ENCODE measurements around the gene SBK3.

- TF ChIP-seq, protein P1, sequence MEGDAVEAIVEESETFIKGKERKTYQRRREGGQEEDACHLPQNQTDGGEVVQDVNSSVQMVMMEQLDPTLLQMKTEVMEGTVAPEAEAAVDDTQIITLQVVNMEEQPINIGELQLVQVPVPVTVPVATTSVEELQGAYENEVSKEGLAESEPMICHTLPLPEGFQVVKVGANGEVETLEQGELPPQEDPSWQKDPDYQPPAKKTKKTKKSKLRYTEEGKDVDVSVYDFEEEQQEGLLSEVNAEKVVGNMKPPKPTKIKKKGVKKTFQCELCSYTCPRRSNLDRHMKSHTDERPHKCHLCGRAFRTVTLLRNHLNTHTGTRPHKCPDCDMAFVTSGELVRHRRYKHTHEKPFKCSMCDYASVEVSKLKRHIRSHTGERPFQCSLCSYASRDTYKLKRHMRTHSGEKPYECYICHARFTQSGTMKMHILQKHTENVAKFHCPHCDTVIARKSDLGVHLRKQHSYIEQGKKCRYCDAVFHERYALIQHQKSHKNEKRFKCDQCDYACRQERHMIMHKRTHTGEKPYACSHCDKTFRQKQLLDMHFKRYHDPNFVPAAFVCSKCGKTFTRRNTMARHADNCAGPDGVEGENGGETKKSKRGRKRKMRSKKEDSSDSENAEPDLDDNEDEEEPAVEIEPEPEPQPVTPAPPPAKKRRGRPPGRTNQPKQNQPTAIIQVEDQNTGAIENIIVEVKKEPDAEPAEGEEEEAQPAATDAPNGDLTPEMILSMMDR (IDR thresholded peaks at IDR 0.05) = no peak
- no peak for TF ChIP-seq ZFX (IDR thresholded peaks at IDR 0.05; ENCODE audit: borderline replicate concordance)
These were observed 1.8 kb downstream of the SBK3 start for GRCh38 chr19:55543567-55543966.

Data from 22Rv1 (cell line).